NOMO-1 treated with dmso at 0.1 percent for 144 hours (cell line): ENCODE data around the gene SYT3.
"Not testable (repeated sequence)": the region's sequence is repeated elsewhere in the genome, so short reads cannot be mapped to it uniquely, and the experiment has no call there.

Source experiments
- DNase-seq: peaks from one replicate; lab custom pipeline; 2025; ENCODE audit not compliant: unreplicated experiment; lab: John Stamatoyannopoulos, UW

SYT3 gene

DNA sequence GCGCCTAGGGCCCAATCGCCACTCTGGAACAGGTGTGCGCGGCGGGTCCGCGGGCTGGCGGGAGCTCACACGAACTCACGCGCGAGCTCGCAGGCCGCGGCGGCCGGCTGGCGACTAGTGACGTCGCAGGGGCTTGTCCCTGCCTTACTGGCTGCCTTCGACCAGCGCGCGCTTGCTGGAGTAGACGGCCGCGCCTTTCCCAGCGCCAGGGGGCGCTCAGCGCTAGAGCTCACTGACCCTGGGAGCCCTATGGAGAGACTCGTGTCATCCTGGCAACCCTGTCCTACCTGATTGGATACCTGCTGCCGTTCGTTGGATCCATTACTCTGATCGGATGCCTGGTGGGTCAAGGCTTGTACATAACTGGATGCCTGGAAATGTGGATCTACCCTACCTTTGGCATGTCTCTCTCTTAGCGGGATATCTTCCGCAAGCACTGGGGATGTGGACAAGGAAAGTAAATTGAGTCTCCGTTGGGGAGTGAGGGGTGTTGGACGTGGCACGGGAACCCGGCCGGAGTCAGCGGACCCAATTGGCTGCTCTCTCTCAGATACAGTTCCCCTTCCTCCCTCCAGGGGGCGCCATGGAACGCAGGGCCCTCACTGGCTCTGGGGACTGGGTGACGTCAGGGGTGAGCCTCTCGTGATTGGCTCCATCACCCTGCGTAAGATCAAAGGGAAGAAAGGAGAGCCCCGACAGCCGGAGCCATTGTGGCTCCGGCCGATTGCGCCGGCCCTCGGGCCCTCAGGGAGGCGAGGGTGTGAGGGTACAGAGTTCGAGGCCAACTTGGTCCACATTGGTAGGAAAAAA lies 35.2 kb downstream of the SYT3 start:
- DNase-seq: not testable (repeated sequence)

DNA sequence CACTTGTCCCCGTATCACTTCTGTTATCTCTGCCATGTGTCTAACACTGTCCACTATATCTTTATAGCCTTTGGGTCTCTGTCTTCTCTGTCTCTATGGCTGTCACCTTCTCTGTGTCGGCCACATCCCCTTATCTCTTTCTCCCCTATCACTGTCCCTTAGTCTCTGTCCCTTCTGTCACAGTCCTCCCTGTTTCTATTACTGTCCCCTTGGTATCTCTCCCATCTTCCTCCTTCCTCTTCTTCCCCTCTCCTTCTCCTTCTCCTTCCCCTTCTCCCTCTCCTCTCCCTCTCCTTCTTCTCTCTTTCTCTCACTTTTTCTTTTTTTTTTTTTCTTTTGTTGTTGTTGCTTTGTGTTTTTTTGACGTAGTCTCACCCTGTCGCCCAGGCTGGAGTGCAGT lies 36.7 kb downstream of the SYT3 start:
- DNase-seq: no peak

DNA sequence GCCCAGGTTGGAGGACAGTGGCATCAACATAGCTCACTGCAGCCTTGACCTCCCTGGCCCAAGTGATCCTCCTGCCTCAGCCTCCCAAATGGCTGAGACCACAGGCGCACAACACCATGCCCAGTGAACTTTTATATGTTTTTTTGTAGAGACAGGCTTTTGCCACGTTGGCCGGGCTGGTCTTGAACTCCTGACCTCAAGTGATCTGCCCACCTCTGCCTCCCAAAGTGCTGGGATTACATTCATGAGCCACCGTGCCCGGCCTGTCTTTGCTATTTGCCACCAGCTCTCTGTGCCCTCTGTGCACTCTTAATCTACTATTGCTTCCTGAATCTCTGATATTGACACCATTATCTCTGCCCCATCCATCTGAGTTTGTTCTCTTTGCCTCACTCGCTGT lies 37.2 kb downstream of the SYT3 start:
- no peak for DNase-seq

DNA sequence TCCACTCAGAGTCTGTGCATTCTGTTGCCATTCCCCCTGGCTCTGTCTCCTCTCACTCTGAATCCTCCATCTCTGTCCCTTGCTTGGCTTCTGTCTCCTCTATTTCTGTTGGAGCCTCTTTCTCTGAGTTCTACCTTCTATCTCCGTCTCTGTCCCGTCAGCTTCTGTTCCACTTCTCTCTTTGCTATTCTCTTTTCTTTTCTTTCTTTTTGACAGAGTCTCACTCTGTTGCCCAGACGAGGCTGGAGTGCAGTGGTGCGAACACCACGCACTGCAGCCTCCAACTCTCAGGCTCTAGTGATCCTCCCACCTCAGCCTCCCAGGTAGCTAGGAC lies 37.6 kb downstream of the SYT3 start:
- no peak for DNase-seq

DNA sequence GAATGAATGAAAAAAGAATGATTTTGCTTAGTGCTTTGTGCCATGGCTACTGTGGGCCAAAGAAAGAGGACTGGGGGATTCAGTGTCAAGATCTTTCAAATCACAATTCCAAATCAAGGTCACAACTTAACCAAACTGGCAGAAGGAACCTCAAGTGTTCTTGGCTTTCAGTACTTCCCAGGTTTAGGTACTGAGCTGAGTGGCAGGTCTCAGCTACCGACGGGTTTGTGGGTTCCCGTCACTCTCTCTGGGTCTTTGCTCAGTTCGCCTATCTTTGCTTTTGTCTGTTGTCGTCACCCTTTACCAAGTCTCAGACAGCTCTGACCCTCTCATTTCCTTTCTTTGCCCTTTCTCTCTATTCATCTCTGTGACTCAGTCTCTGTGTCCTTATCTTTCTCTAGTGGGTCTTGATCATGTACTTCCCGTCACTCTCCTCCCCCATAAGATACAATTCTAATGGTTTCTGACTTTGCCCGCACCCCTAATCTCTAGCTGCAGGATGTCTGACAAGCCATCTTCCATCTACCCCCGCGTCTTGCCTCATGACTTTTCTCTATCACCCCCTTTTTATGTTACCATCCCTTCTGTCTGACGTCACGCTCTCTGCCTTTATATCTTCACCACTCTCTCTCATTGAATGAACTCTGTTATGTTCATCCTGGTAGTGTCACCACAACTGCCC lies 38.1 kb downstream of the SYT3 start:
- no peak for DNase-seq

DNA sequence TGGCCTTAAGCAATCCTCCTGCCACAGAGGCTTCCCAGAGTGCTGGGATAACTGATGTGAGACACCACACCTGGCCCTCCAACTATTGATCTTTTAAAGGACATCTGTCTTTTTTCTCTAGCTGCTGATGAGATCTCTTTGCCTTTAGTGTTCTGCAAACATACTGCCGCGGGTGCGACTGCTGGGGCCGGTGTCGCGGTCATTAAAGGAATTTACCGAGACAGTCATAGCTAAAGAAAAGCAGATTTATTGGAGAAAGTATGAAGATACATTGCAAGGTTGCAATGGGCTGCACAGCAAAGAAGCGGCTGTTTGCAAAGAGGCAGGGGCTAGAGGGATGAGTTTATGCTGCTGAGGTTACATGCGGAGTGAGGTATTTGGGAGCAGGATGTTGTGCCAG lies 40.3 kb downstream of the SYT3 start:
- DNase-seq: no peak

DNA sequence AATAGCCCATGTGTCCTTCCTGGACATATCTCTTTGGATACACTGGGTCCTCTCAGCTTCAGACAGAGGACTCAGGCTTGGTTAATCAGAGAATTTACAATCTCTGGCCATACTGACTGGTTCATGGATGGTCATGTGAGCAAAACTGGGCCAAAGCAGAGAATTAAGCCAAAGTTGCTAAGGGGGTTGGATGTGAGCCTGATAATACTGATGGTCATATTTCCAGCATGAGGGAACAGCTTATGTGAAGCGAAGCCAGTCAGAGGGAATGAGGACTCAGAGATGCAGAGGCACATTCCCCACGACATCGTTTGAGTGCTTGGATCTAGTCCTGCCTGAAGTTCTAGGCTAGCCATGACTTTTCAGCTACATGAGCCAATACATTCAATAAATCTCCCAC lies 49.5 kb downstream of the SYT3 start:
- DNase-seq: no peak

DNA sequence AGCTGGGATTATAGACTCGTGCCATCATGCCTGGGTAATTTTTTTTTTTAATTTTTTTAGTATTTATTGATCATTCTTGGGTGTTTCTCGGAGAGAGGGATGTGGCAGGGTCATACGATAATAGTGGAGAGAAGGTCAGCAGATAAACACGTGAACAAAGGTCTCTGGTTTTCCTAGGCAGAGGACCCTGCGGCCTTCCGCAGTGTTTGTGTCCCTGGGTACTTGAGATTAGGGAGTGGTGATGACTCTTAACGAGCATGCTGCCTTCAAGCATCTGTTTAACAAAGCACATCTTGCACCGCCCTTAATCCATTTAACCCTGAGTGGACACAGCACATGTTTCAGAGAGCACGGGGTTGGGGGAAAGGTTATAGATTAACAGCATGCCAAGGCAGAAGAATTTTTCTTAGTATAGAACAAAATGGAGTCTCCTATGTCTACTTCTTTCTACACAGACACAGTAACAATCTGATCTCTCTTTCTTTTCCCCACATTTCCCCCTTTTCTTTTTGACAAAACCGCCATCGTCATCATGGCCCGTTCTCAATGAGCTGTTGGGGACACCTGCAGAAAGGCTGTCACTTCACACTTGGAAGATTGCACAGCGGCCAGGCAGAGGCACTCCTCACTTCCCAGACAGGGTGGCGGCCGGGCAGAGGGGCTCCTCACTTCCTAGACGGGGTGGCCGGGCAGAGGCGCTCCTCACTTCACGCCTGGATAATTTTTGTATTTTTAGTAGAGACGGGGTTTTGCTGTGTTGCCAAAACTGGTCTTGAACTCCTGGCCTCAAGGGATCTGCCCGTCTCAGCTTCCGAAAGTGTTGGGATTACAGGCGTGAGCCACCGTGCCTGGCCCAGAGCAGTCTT lies 57.7 kb downstream of the SYT3 start:
- DNase-seq: not testable (repeated sequence)

DNA sequence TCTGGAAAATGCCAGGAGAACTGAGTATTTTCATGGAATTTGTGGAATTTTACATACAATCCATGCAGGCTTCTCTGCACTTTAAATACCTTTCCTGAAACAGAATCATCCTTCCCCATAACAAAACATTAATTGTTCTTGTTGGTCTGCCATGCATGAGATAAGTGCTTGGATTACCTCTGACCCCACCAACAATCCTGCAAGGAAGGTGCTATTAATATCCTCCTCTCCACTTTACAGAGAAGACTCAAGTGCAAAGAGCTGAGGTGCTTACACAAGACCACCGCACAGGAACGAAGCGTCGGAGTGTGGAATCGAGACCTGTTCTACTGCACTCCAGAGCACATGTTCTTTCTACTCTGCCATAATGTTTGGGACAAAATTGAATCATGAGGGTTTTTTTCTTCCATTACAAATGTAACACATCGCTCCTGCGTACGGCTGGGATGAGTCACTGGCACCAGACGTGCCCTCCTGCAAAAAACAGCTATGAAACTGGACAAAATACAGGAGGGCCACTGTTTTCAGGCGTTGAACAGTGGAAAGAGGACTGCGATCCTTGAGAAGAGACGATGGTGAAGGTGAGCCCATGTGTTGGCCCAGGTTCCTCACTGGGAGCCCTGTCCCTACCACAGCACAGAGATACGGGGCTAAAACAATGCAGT lies 58.6 kb downstream of the SYT3 start:
- no peak for DNase-seq

DNA sequence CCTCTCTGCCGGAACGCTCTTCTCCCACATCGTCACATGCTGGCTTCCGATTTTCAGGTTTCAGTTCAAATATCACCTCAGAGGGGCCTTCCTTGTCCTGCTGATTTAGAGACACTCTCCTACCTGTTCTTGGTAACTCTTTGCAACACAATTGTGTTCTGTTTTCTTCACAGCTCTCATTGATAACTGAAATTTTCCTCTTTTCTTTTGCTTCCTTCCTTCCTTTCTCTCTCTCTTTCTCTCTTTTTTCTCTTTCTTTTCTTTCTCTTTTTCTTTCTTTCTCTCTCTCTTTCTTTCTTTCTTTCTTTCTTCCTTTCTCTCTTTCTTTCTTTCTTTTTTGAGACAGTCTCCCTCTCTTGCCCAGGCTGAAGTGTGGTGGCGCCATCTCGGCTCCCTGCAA lies 59.4 kb downstream of the SYT3 start:
- no peak for DNase-seq

DNA sequence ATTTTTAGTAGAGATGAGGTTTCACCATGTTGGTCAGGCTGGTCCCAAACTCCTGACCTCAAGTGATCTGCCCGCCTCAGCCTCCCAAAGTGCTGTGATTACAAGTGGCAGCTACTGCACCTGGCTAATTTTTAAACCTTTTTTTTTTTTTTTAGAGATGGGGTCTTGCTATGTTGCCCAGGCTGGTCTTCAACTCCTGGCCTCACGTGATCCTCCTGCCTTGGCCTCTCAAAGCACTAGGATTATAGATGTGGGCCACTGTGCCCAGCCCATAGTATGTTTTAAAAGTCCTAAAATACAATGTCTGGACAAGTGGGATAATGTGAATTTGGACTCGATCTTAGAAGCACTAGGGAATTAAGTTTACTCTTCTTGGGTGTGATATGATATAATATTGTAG lies 62.9 kb downstream of the SYT3 start:
- DNase-seq: not testable (repeated sequence)

DNA sequence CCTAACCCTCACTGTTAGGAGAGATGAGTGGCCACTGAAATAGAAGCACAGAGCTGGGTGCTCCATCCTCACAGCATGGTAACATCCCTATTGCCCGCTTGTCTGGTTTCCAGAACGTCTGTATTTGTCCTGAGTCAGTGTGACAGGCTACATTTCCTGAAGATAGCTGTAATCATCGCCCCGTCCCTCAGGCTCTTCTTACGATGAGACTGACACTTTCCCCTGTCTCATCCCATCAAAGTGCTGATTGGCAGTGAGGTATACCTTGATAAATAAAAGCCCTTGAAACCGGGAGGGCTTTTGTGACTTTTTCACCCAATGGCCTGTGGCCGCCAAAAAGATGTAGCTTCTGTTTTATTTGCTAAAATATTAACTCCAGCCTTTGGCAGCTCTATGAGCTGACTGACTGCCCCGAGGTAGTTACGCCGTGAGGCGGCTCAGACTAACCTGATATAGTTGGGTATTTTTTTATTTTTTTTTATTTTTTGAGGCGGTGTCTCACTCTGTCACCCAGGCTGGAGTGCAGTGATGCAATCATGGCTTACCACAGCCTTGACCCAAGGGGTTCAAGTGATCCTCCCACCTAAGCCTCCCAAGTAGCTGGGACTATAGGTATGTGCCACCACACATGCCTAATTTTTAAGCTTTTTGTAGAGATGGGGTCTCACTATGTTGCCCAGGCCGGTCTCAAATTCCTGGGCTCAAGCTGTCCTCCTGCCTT lies 65.8 kb downstream of the SYT3 start:
- DNase-seq: no peak
